GM19455 (cell line): ENCODE measurements around the gene GNL1.
"Not testable (repeated sequence)": the region's sequence is repeated elsewhere in the genome, so short reads cannot be mapped to it uniquely, and the experiment has no call there.

Experiments
- ATAC-seq: cut with Tn5 transposase; IDR thresholded peaks from one replicate; pipeline ENCODE4 v1.9.1; 2021; ENCODE audit not compliant: unreplicated experiment

Gene GNL1

DNA sequence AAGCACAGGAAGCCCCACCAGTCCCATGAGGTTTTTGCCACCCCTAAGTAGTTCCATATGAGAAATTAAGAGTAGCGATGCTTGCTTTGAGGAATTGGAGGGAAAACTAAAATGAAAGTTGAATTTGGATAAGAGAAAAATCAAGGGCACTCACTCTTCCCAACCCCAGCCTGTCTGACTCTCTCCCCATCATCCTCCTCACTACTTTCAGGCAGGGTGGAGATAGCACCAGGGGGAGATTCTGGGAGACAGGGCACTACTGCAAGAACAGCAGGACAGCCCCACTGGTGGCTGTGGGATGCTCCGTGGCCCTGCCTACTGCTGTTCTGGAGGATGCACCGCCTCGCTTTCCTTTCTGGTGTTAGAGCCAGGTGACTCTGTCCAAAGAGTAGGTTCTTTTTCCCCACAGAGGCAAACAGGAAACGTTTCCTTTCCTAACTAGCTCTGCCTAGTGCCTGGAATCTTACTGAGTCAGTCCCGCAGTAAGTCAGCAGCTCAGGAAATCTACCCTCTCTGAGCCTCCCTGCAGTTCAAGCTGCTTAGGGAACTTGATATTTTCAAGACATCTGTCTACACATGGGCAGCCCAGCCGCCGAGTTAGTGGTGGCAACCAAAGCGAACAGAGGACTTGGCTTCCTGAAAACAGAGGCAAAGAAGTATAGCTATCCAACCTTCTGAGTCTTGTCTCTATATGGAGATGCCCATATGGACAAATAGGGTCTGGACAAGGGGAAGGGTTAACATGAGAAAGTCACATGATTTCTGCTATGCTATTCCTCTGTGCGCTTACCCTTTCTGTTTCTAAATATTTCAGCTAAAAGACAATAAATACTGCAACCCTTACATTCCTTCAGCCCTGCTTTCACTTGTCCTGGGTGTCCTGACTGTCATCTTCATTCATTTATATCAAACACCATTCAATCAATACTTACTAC is 55.6 kb downstream of the GNL1 start:
- ATAC-seq: no peak

DNA sequence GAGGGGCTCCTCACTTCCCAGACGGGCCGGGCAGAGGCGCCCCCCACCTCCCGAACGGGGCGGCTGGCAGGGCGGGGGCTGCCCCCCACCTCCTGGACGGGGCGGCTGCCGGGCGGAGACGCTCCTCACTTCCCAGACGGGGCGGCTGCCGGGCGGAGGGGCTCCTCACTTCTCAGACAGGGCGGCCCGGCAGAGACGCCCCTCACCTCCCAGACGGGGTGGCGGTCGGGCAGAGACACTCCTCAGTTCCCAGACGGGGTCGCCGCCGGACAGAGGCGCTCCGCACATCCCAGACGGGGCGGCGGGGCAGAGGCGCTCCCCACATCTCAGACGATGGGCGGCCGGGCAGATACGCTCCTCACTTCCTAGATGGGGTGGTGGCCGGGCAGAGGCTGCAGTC is 57.6 kb downstream of the GNL1 start:
- ATAC-seq: not testable (repeated sequence)

DNA sequence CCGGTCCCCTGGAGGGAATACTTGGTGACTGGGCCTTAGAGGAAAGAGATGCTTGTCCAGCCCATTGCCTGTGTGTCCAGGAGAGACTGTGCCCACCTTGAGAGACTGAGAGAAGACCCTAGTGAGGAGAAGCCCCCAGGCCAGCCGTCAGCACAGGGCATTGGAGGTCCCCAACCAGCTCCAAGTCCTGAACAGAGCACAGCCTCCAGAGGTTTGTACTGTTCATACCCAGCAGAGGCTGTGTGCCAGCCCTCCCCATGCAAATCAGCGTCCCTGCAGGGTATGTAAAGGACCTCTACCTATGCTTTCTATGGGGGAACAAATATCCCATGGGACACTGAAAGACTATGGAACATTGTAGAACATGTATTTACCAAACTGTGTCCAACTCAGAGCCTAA is 58.6 kb downstream of the GNL1 start:
- ATAC-seq: no peak

DNA sequence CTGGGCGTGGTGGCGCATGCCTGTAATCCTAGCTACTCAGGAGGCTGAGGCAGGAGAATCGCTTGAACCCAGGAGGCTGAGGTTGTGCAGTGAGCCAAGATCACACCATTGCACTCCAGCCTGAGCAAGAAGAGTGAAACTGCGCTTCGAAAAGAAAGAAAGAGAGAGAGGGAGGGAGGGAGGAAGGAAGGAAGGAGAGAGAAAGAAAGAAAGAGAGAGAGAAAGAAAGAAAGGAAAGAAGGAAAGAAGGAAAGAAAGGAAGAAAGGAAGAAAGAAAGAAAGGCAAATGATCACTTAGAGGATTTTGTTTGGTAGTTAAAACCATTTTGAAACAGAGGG is 59.1 kb downstream of the GNL1 start:
- ATAC-seq: not testable (repeated sequence)

DNA sequence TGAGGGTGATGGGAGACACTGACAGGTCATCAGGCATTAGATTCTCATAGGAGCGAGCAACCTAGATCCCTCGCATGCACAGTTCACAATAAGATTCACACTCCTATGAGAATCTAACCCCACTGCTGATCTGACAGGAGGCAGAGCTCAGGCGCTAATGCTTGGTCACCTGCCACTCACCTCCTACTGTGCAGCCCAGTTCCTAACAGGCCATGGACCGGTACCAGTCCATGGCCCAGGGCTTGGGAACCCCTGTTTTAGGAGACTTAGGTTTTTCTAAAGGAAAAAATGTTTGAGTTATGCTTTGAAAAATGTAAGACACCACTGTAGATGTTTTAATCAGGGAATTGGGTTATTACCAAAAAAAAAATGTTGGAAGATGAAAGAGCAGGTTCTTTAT is 60.3 kb downstream of the GNL1 start:
- no peak for ATAC-seq

DNA sequence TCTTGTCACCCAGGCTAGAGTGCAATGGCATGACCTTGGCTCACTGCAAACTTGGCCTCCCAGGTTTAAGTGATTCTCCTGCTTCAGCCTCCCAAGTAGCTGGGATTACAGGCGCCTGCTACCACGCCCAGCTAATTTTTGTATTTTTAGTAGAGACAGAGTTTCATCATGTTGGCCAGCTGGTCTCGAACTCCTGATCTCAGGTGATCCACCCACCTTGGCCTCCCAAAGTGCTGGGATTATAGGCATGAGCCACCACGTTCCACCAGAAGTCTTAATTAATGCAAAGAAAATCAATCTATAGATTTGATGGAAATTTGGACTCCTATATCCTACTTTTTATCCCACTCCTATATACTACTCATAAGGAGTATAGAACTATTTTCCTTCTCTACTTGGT is 61.2 kb downstream of the GNL1 start:
- ATAC-seq: not testable (repeated sequence)

DNA sequence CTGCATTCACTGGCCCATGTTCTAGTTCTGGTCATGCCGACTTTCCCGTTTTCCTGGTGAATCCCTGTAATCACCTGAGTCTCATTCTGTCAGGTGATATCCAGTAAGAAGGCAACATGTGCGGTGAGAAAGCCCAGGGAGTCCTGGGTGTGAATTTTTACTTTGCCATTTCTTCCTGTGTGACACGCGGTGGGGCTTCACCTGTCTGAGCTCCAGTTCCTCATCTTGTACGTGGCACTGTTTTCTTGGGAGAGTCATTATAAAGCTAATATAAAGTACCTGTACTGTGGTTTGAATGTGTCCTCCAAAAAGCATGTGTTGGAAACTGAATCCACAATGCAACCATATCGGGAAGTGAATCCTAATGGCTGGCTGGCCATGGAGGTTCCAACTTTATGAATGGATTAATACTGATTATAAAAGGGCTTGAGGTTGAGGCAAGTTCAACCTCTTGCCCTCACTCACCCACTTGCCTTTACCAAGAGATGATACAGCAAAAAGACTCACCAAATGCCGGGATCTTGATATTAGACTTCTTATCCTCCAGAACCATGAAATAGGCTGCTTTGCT is 61.9 kb downstream of the GNL1 start:
- ATAC-seq: no peak

DNA sequence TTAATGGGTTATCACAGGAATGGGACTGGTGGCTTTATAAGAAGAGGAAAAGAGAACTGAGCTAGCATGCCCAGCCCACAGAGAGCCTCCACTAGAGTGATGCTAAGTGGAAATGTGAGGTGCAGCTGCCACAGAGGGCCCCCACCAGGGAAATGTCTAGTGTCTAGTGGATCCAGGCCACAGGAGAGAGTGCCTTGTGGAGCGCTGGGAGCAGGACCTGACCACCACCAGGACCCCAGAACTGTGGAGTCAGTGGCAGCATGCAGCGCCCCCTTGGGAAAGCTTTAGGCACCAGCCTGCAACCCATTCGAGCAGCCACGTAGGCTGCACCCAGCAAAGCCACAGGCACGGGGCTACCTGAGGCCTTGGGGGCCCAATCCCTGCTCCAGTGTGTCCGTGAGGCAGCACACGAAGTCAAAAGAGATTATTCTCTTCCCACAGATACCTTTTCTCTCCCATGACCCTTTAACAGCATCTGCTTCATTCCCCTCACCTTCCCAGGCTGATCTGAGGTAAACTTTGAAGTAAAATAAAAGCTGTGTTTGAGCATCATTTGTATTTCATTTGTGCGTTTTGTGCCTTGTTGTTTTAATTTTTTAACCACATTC is 62.5 kb downstream of the GNL1 start:
- ATAC-seq: no peak

DNA sequence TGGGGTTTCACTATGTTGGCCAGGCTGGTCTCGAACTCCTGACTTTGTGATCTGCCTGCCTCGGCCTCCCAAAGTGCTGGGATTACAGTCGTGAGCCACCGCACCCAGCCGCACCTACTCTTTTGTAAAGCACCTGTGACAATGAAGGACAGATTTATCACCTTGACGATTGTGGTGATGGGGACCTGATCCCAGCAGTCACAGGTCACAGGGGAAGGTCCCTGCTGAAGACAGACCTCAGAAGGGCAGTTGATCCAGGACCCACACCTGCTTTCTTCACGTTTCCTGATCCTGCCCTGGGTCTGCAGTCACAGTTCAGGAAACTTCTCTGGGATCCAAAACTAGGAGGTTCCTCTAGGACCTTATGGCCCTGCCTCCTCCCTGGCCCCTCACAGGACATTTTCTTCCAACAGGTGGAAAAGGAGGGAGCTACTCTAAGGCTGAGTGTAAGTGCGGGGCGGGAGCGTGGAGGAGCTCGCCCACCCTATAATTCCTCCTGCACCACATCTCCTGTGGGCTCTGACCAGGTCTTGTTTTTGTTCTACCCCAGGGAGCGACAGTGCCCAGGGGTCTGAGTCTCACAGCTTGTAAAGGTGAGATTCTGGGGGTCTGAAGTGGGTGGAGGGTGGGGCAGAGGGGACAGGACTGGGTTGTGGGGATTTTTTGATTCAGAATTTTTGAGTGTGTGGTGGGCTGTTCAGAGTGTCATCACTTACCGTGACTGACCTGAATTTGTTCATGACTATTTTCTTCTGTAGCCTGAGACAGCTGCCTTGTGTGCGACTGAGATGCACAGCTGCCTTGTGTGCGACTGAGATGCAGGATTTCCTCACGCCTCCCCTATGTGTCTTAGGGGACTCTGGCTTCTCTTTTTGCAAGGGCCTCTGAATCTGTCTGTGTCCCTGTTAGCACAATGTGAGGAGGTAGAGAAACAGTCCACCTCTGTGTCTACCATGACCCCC is 64.0 kb downstream of the GNL1 start:
- ATAC-seq: no peak
